COLO829 (cell line): ENCODE results near the gene AOC1.

Experiments
- DNase-seq: peaks from one replicate; pipeline ENCODE4 v3.0.0; 2012; ENCODE audit warnings: low spot score

The AOC1 gene

GRCh38 chr7:150858236-150859197 is 6.2 kb downstream of the AOC1 start:
- no peak for DNase-seq

- no peak for DNase-seq
Measured at GRCh38 chr7:150860291-150860977, 8.1 kb downstream of the AOC1 start.

- no peak for DNase-seq
Measured at GRCh38 chr7:150860978-150861295, 8.6 kb downstream of the AOC1 start.

- DNase-seq: no peak
Measured at GRCh38 chr7:150862356-150862755, 10.0 kb downstream of the AOC1 start.

GRCh38 chr7:150863946-150864345 is 11.6 kb downstream of the AOC1 start:
- no peak for DNase-seq

- DNase-seq: no peak
Measured at GRCh38 chr7:150866932-150867564, 14.7 kb downstream of the AOC1 start.

DNA sequence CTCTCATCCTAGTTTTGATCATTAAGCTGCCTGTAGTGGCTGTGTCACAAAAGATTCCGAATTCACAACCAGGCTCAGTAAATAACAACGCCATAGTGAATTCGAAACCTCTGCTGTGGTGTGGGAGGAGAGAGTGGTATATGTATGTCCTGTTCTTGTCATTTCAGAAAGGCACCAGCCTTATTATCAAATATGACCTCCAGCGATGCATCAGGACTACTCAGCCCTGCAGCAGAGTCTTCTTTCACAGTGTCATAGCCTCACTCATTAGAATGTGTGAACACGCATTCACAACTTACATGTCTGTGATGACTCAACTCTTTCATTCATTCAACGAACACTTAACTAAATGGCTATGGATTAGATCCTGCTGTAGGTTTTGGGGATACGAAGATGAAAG is 15.3 kb downstream of the AOC1 start:
- no peak for DNase-seq

DNA sequence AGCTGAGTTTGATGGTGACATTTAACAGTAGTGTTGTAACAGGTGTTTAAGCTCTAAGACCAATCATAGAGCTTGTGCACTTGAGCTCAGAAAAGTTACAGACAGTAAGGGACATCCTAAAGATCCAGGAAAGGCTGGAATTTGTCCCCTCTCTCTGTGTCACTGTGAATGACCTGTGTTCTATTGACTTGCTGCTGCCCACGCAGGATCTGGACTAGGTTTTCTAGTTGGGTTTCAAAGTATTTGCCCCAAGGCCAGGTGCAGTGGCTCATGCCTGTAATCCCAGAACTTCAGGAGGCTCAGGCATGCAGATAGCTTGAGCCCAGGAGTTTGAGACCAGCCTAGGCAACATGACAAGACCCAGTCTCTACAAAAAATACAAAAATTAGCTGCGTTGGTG is 17.1 kb downstream of the AOC1 start:
- no peak for DNase-seq

GRCh38 chr7:150871601-150872000 is 19.3 kb downstream of the AOC1 start:
- DNase-seq: no peak

DNA sequence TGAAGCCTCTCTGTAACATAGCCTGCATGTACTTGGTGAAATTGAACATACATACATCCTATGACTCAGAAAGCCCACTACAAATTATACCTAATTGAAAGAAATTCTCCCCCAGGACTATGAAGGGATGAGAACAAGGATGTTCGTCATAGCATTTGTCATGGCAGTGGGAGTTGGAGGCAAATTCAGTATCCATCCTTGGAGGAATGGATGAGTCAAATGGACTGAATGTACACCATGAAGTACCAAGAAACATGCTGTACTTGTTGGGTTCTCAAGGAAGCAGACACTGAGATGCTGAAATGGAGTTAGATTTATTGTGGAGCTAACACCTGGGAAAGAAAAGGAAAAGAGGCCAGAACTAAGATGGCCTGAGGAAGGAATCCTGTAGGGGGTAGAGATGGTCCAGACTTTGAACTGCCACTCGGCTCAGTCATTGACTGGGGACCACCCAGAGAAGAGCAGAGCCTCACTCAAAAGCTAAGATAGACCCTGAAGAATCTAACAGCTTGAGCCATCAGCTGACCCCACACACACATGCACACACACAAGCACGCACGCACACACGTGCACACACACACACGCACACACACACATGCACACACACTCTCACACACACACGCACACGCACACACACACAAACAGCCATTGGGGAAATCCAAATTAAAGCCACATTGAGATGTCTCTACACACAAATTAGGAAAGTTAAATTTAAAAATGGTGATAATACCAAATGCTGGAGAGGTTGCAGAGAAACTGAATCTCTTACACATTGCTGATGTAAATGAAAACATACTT is 22.3 kb downstream of the AOC1 start:
- no peak for DNase-seq

DNA sequence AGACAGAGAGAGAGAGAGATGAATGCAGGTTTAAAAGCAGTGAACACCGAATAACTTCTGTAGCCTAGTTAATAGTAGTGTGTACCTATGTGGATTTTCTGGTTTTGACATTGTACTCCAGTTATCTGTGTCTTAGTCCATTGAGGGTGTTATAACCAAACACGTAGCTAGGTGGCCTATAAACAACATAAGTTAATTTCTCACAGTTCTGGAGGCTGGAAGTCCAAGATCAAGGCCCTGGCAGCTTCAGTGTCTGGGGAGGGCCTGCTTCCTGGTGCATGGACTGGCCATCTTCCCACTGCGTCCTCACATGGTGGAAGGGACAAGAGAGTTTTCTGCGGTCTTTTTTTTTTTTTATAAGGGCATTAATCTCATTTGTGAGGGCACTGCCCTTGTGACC is 23.5 kb downstream of the AOC1 start:
- no peak for DNase-seq

GRCh38 chr7:150876817-150877526 is 24.7 kb downstream of the AOC1 start:
- DNase-seq: peak; percentile 99

GRCh38 chr7:150877536-150877935 is 25.2 kb downstream of the AOC1 start:
- DNase-seq: no peak

DNA sequence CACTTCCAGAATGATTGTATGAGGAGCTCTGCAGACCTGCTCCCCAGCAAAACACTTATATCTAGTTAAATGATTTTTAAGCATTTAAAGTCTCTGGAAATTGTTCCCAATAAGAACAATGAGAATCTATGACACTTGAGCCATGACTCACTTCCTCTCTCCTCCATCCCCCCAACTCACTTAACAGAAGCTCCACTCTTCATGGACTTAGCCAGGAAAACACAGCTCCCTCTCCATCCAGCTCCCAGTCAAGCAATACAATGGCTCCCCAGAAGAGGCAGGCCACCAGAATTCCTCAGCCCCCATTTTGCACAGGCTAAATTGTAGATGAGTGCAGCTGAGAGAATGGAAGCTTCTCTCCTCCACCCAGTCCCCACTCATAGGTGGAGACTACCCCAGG is 27.0 kb downstream of the AOC1 start:
- peak; percentile 90 for DNase-seq

- DNase-seq: no peak
Measured at GRCh38 chr7:150881189-150881588, 28.9 kb downstream of the AOC1 start.

DNA sequence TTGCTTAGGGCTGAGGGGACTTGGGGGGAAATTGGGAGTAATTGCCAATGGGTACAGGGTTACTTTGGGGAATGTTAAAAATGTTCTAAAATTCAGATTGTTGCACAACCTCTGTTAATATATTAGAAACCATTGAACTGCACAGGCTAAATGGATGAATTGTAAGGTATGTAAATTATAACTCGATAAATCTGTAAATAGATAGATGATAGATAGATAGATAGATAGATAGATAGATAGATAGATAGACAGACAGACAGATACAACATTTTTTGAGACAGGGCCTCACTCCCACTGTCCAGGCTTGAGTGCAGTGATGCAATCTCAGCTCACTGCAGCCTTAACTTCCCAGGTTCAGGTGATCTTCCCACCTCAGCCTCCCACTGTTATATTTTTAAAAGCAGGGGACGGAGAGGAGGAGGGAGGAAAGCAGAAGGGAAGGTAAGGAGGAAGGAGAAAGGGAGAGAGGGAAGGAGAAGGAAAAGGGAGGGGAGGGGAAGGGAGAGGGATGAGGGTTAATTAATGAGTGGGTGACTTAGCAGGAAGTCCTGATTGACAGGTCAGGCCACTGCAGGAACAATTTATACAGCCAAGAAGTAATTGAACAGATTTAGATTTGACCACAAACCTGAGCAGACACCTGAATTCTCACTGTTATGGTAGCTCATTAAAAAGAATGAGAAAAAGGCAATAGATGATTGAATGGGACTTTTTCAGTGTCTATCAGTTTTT is 38.7 kb downstream of the AOC1 start:
- DNase-seq: no peak

- no peak for DNase-seq
Measured at GRCh38 chr7:150891740-150892139, 39.4 kb downstream of the AOC1 start.

DNA sequence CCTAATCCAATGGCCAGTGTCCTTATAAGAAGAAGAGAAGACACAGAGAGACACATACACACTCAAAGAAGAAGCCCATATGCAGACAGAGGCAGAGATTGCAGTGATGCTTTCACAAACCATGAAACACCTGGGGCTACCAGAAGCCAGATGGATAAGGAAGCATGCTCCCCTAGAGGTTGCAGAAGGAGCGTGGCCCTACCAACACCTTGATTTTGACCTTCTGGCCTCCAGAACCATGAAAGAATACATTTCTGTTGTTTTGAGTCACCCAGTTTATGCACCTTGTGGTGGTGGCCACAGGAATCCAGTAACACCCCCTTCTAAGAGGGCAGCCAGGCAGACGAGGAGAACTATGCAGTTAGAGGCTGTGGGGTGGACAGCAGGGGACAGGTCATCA is 43.5 kb downstream of the AOC1 start:
- DNase-seq: no peak

- DNase-seq: no peak
Measured at GRCh38 chr7:150896562-150897209, 44.4 kb downstream of the AOC1 start.
